K562 (cell line): ENCODE data around the gene WDR72. TPM values are rescaled to one million over a fixed set of nuclear protein-coding genes. Genes with fewer than 3 reads are reported as not detected.

Experiments
- ATAC-seq: fragments of 200-7000 bp; cut with Tn5 transposase; 3 replicates; pipeline ENCODE4 v1.9.1; 2020; ENCODE audit warnings: moderate library complexity
- BruUV-seq: library from RNA; stranded (reverse); fragments of 400-500 nt; replicated peaks from 2 replicates; lab custom pipeline; 2021; lab: Mats Ljungman, UMichigan
- CTCF ChIA-PET: fragments of 300-600 bp; formaldehyde crosslinking; extraction: SDS; loops from one replicate; lab custom pipeline; 2021; ENCODE audit warnings: low intra/inter-chr PET ratio; lab: Yijun Ruan, JAX
- POLR2A ChIA-PET: fragments of 300-600, 350-650 bp; sonication (Branson Sonifier 250); formaldehyde crosslinking; extraction: SDS; loops from one replicate; lab custom pipeline; 2021; ENCODE audit warnings: antibody characterized with exemption, inconsistent platforms; lab: Yijun Ruan, JAX
- DNase-seq, 4 experiments: peaks; one replicate each; pipeline versions ENCODE4 v3.0.0 to v3.0.0-alpha.2; 2011 to 2018; ENCODE audit warnings: low spot score in 3 of 4, mixed read lengths in 3 of 4; ENCODE audit errors: extremely low read depth in 1 of 4
- FAIRE-seq: peaks from 2 replicates; lab custom pipeline; 2011; peaks lifted over from hg19 to GRCh38; lab: Jason Lieb, UNC
- H2AFZ ChIP-seq: 2 replicates; pipeline ENCODE4 v1.6.0; 2011; ENCODE audit warnings: low read depth, low read length, control low read depth, inconsistent platforms
- H3K27ac ChIP-seq: fragments of 200-600 bp; 3 replicates; pipeline ENCODE4 v1.8.0; 2011; ENCODE audit warnings: low read depth, mild to moderate bottlenecking, control low read depth, inconsistent platforms, low read length, moderate library complexity, mixed read lengths; ENCODE audit errors: extremely low read depth
- H3K27me3 ChIP-seq, 2 experiments: fragments of 300-600 bp in 1 of 2; 2 replicates in 1 of 2; 3 replicates in 1 of 2; pipeline versions ENCODE4 v1.6.0 to v1.8.0; 2011; ENCODE audit warnings: inconsistent platforms in 2 of 2, low read length in 2 of 2, mild to moderate bottlenecking in 1 of 2, mixed read lengths in 1 of 2, moderate library complexity in 1 of 2; ENCODE audit not compliant: control insufficient read depth in 2 of 2, insufficient read depth in 2 of 2
- H3K36me3 ChIP-seq: fragments of 300-600 bp; 3 replicates; pipeline ENCODE4 v1.8.0; 2011; ENCODE audit warnings: mild to moderate bottlenecking, low read length, inconsistent platforms; ENCODE audit not compliant: control insufficient read depth, insufficient read depth
- H3K4me1 ChIP-seq, 2 experiments: fragments of 200-600 bp in 1 of 2; replicated peaks in 1 of 2; 2 replicates in 1 of 2; 3 replicates in 1 of 2; pipeline versions ENCODE4 v1.5.1 to v1.8.0; 2011; ENCODE audit warnings: inconsistent platforms in 2 of 2, low read length in 2 of 2, mild to moderate bottlenecking in 1 of 2, mixed read lengths in 1 of 2, moderate library complexity in 1 of 2; ENCODE audit not compliant: control insufficient read depth in 2 of 2, insufficient read depth in 2 of 2
- H3K4me2 ChIP-seq: 2 replicates; pipeline ENCODE4 v1.6.1; 2011; ENCODE audit warnings: low read length, control low read depth, inconsistent platforms, mixed read lengths; ENCODE audit not compliant: insufficient read depth
- H3K4me3 ChIP-seq: fragments of 200-600 bp; sonication (generic), shearing (Covaris generic); 2 replicates; pipeline ENCODE4 v1.5.1; 2016; ENCODE audit warnings: control low read depth, inconsistent platforms
- H3K79me2 ChIP-seq: fragments of 200-600 bp; 3 replicates; pipeline ENCODE4 v1.8.0; 2011; ENCODE audit warnings: low read length, inconsistent platforms; ENCODE audit not compliant: control insufficient read depth, insufficient read depth
- H3K9ac ChIP-seq, 2 experiments: 2 replicates each; pipeline versions ENCODE4 v1.6.0 to v1.6.1; 2011; ENCODE audit warnings: low read depth in 2 of 2, low read length in 2 of 2, control low read depth in 1 of 2, inconsistent platforms in 1 of 2, mild to moderate bottlenecking in 1 of 2, mixed read lengths in 1 of 2; ENCODE audit not compliant: insufficient read depth in 1 of 2
- H3K9me1 ChIP-seq: one replicate; pipeline ENCODE4 v1.6.0; 2011; ENCODE audit warnings: inconsistent platforms, mild to moderate bottlenecking, low read length, moderate library complexity; ENCODE audit not compliant: control insufficient read depth, insufficient read depth
- H3K9me3 ChIP-seq: replicated peaks from 2 replicates; pipeline ENCODE4 v1.5.1; 2011; ENCODE audit warnings: low read depth, low read length, inconsistent platforms; ENCODE audit not compliant: control insufficient read depth, insufficient read depth
- H4K20me1 ChIP-seq: replicated peaks from 2 replicates; pipeline ENCODE4 v1.6.1; 2011; ENCODE audit warnings: low read length, inconsistent platforms, mixed read lengths; ENCODE audit not compliant: control insufficient read depth, insufficient read depth
- ARHGAP35 ChIP-seq: fragments of 450-650 bp; IDR thresholded peaks from 2 replicates; pipeline ENCODE4 v1.6.1; 2018; ENCODE audit not compliant: partially characterized antibody
- C11orf30 ChIP-seq: fragments of 450-650 bp; IDR thresholded peaks from 2 replicates; pipeline ENCODE4 v1.6.1; 2016; ENCODE audit warnings: low read depth, mild to moderate bottlenecking
- CBFB ChIP-seq: sonication (generic); formaldehyde crosslinking; IDR thresholded peaks from 2 replicates; pipeline ENCODE4 v1.4.0; 2020; ENCODE audit warnings: mild to moderate bottlenecking, missing genetic modification reagents
- E2F3 ChIP-seq: fragments of 250-450 bp; sonication (Bioruptor Pico); IDR thresholded peaks from 2 replicates; pipeline ENCODE4 v1.4.0; 2020; ENCODE audit warnings: mild to moderate bottlenecking
- E4F1 ChIP-seq: fragments of 250-450 bp; sonication (Bioruptor Pico); IDR thresholded peaks from 2 replicates; pipeline ENCODE4 v1.5.0; 2021; ENCODE audit warnings: mild to moderate bottlenecking, borderline replicate concordance
- NR2C2 ChIP-seq, 2 experiments: fragments of 200-800 bp in 1 of 2; sonication (Bioruptor generic) in 1 of 2; sonication (generic) in 1 of 2; formaldehyde crosslinking in 1 of 2; IDR thresholded peaks; 2 replicates each; pipeline versions ENCODE4 v1.6.1 to v1.8.0; 2016 to 2022; ENCODE audit warnings: mild to moderate bottlenecking in 1 of 2, missing compliant biosample characterization in 1 of 2, missing genetic modification characterization in 1 of 2, missing genetic modification reagents in 1 of 2
- NR3C1 ChIP-seq: sonication (generic); formaldehyde crosslinking; IDR thresholded peaks from 2 replicates; pipeline ENCODE4 v1.8.1; 2022; ENCODE audit warnings: missing genetic modification reagents
- PCBP2 ChIP-seq: fragments of 200-400 bp; formaldehyde crosslinking; IDR thresholded peaks from 2 replicates; pipeline ENCODE4 v1.6.1; 2018; ENCODE audit warnings: low read length, low read depth, mild to moderate bottlenecking, moderate library complexity; ENCODE audit not compliant: poor library complexity, severe bottlenecking
- PURB ChIP-seq: sonication (generic); formaldehyde crosslinking; IDR thresholded peaks from 2 replicates; pipeline ENCODE4 v1.9.0; 2021; ENCODE audit warnings: low read depth, mild to moderate bottlenecking, missing genetic modification reagents
- U2AF1 ChIP-seq: fragments of 200-400 bp; formaldehyde crosslinking; optimal IDR thresholded peaks from 2 replicates; pipeline ENCODE3; 2017; ENCODE audit warnings: mild to moderate bottlenecking, low read depth, low read length, moderate library complexity
- USF2 ChIP-seq: sonication (generic); formaldehyde crosslinking; IDR thresholded peaks from 2 replicates; pipeline ENCODE4 v1.5.0; 2020; ENCODE audit warnings: missing genetic modification reagents
- ZBTB12 ChIP-seq: fragments of 250-450 bp; sonication (Bioruptor Pico); IDR thresholded peaks from 2 replicates; pipeline ENCODE4 v1.4.0; 2020
- ZBTB2 ChIP-seq: fragments of 450-650 bp; IDR thresholded peaks from 2 replicates; pipeline ENCODE4 v1.6.1; 2016; ENCODE audit warnings: antibody characterized with exemption
- ZNF224 ChIP-seq: sonication (generic); formaldehyde crosslinking; IDR thresholded peaks from 2 replicates; pipeline ENCODE4 v1.8.0; 2022; ENCODE audit warnings: mild to moderate bottlenecking, missing genetic modification reagents
- ZNF277 ChIP-seq: fragments of 250-450 bp; sonication (Bioruptor Pico); IDR thresholded peaks from 2 replicates; pipeline ENCODE4 v1.8.0; 2022; ENCODE audit warnings: inconsistent platforms, mild to moderate bottlenecking, moderate library complexity, borderline replicate concordance
- ZNF561 ChIP-seq: fragments of 450-650 bp; formaldehyde crosslinking; conservative IDR thresholded peaks from 2 replicates; pipeline ENCODE4 v1.4.0; 2020; ENCODE audit warnings: mild to moderate bottlenecking, moderate library complexity
- WGBS: fragments of 100-300 bp; shearing (Covaris generic); methylation state at CpG from one replicate; pipeline ENCODE4 v1.1.6; 2016; ENCODE audit warnings: low coverage, mixed read lengths; ENCODE audit not compliant: insufficient coverage; ENCODE audit errors: missing lambda C conversion rate; 5-methylcytosine and 5-hydroxymethylcytosine counted together
- in situ Hi-C: fragments of 300-500 bp; cut with MboI; formaldehyde crosslinking; loops from 4 replicates; pipeline ENCODE4 v1.15.0; 2018; ENCODE audit warnings: inconsistent platforms, mixed read lengths
- intact Hi-C: fragments of 100-400 bp; cut with micrococcal nuclease; formaldehyde crosslinking; loops from 2 replicates; pipeline ENCODE4 v1.14.2; 2022
- polyA plus RNA-seq, 8 experiments: library from polyadenylated mRNA; depleted of rRNA in 4 of 8; stranded (reverse) in 5 of 8; unstranded in 3 of 8; fragments of >200 nt; fragmentation: Nextera tagmentation in 2 of 8; fragmentation: Illumina TruSeq in 1 of 8; extraction: Ambion mirVana in 2 of 8; extraction: Trizol in 1 of 8; gene quantifications; 2 replicates each; pipeline versions ENCODE4 v1.2.1 to v1.2.3, GENCODE V29; 2011 to 2014; ENCODE audit warnings: inconsistent platforms in 1 of 8, missing spikeins in 1 of 8
- total RNA-seq, 7 experiments: library from RNA; depleted of rRNA in 6 of 7; stranded (reverse); fragments of >200 nt in 6 of 7; fragmentation: Illumina TruSeq in 2 of 7; extraction: Trizol in 2 of 7; gene quantifications; 2 replicates each; pipeline versions ENCODE4 v1.2.1 to v1.2.3, GENCODE V29; 2011 to 2021; ENCODE audit warnings: low replicate concordance in 1 of 7

Gene WDR72
- total and polyA plus RNA-seq, 9 of the 15 experiments (the other 6 are each of a cell fraction or from before 2014, with no cell fraction given) = 0.01 TPM; not detected in 8

GRCh38 chr15:53739187-53739586 lies 20.3 kb downstream of the WDR72 start:
- Histone ChIP-seq H3K4me1 (no peaks in the 10 kb centered on the region), H3K9me3 (no peaks in the 10 kb centered on the region), H3K4me3 (no peak overlapping the region), H3K27ac (no peak overlapping the region), H2AFZ (no peak overlapping the region), H3K36me3 (no peaks in the 10 kb centered on the region), H3K27me3 (no peaks in the 10 kb centered on the region), H4K20me1 (no peaks in the 10 kb centered on the region), H3K9me1 (no peaks in the 10 kb centered on the region), H3K79me2 (no peaks in the 10 kb centered on the region), H3K4me2 (no peak overlapping the region), H3K9ac (no peak overlapping the region)
- in situ Hi-C loops = no loop called here
- POLR2A ChIA-PET = no interaction called here
- ATAC-seq = no peak
- BruUV-seq = no TSS peak
- CTCF ChIA-PET = no interaction called here
- intact Hi-C loops = no loop called here
- DNase-seq = no peak
- FAIRE-seq = no peak
- WGBS = 0% methylated on average over 4 of the region's 4 CpGs
- TF ChIP-seq PCBP2 = no peak
- no peak for TF ChIP-seq USF2
- no peak for TF ChIP-seq NR3C1 (CRISPR knock-in tag)
- no peak for TF ChIP-seq U2AF1
- no peak for TF ChIP-seq ZNF277
- no peak for TF ChIP-seq ZNF224 (CRISPR knock-in tag)
- TF ChIP-seq PURB (CRISPR knock-in tag) = no peak
- TF ChIP-seq NR2C2 (CRISPR knock-in tag; IDR thresholded peaks at IDR 0.05) = no peak
- no peak for TF ChIP-seq NR2C2 (tag; IDR thresholded peaks at IDR 0.05)
- no peak for TF ChIP-seq E4F1 (CRISPR knock-in tag)
- no peak for TF ChIP-seq ARHGAP35
- TF ChIP-seq C11orf30 = no peak
- TF ChIP-seq CBFB (CRISPR knock-in tag) = no peak
- TF ChIP-seq E2F3 = no peak
- TF ChIP-seq ZBTB12 = no peak
- TF ChIP-seq ZNF561 = no peak
- TF ChIP-seq ZBTB2 = no peak
